Measurements from ENCODE around the gene ITSN1. TPM values are rescaled to one million over a fixed set of nuclear protein-coding genes. Genes with fewer than 3 reads are reported as not detected.

The ITSN1 gene
- total RNA-seq, 4 donors from 2014 or later, result 14.5 to 33.1 (median 26.9) TPM

DNA sequence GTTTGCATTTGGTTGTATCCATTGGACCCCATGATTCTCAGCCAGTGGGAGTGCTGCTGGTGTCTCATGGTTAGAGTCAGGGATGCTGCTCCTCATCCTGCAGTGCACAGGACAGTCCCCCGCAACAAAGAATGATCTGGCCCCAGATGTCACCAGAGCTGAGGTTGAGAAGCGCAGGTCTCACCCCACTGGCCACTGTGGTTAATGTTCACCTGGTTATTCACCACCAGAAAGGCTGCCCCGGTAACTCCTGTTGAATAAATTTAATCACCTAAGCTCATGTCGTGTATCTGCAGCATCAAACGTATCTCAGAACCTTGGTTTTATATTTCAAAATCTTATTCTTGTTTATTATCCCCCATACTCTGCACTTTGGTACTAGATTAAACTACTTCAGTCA is 197.5 kb downstream of the ITSN1 start:
- Histone ChIP-seq H3K4me3 (no peak overlapping the region), H3K27ac (no peak overlapping the region), H3K27me3 (no peaks in the 10 kb centered on the region), H3K4me1 (peaks cover 0 to 7% of the 10 kb centered on the region in 2 donors), H3K36me3 (peaks cover 0 to 11% of the 10 kb centered on the region in 2 donors), H3K9me3 (no peaks in the 10 kb centered on the region)
- TF ChIP-seq, protein P1, sequence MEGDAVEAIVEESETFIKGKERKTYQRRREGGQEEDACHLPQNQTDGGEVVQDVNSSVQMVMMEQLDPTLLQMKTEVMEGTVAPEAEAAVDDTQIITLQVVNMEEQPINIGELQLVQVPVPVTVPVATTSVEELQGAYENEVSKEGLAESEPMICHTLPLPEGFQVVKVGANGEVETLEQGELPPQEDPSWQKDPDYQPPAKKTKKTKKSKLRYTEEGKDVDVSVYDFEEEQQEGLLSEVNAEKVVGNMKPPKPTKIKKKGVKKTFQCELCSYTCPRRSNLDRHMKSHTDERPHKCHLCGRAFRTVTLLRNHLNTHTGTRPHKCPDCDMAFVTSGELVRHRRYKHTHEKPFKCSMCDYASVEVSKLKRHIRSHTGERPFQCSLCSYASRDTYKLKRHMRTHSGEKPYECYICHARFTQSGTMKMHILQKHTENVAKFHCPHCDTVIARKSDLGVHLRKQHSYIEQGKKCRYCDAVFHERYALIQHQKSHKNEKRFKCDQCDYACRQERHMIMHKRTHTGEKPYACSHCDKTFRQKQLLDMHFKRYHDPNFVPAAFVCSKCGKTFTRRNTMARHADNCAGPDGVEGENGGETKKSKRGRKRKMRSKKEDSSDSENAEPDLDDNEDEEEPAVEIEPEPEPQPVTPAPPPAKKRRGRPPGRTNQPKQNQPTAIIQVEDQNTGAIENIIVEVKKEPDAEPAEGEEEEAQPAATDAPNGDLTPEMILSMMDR (IDR thresholded peaks at IDR 0.05 in 4 of 5, conservative IDR thresholded peaks at IDR 0.05 in 1 of 5), result no peak
- no peak for TF ChIP-seq POLR2A (IDR thresholded peaks at IDR 0.05)
- intact Hi-C loops (cut with DNase I; ENCODE audit: low total_unique reads) (no loop called here), in situ Hi-C loops (cut with MboI; ENCODE audit: low sequenced_read_pairs in 4 of 4) (no loop called here)
- DNase-seq, result no peak
- no peak for ATAC-seq

DNA sequence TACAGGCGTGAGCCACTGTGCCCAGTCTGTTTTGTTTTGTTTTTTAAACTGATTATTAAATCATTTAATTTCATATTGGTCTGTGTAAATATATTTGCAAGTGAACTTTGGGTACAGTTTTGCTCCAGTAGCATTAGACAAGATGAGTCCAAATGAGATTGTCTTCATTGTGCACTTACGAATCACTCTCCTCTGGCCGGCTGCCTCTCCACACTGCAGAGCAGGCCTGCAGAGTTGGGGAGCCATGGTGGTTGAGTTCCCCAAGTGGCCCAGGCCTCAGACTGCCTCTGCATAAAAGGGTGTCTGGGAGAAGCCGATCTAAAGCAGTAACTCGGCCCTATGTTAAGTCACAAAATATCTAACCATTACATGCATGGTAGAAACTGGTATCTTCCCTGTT is 198.5 kb downstream of the ITSN1 start:
- Histone ChIP-seq H3K36me3 (peaks cover 0 to 11% of the 10 kb centered on the region in 2 donors), H3K4me3 (no peak overlapping the region), H3K9me3 (no peaks in the 10 kb centered on the region), H3K27ac (no peak overlapping the region), H3K27me3 (no peaks in the 10 kb centered on the region), H3K4me1 (peaks cover 0 to 7% of the 10 kb centered on the region in 2 donors)
- in situ Hi-C loops (cut with MboI; ENCODE audit: low sequenced_read_pairs in 4 of 4), result no loop called here
- intact Hi-C loops (cut with DNase I; ENCODE audit: low total_unique reads), result no loop called here
- DNase-seq (no peak), ATAC-seq (no peak)
- TF ChIP-seq, protein P1 (IDR thresholded peaks at IDR 0.05 in 4 of 5, conservative IDR thresholded peaks at IDR 0.05 in 1 of 5), result no peak
- no peak for TF ChIP-seq POLR2A (IDR thresholded peaks at IDR 0.05)

DNA sequence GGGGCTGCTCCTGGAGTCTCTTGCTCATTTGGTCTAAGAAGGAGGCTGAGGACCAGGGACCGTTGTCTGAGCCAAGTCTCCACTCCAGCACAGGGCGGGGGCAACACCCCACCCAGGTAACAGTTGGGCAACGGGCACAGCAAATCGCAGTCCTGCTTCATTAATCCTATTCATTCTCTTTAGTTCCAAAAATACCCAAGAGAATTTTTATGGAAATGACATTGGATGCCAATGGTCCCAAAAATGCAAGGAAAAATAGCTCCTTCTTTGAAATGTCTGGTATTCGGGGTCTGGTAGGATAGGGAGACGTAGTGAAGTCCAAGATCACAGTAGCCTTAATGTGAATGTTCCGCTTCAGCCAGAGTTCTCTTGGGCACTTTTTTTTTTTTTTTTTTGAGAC is 199.3 kb downstream of the ITSN1 start:
- no peaks in the 10 kb centered on the region for H3K9me3 ChIP-seq
- no peak for TF ChIP-seq POLR2A (IDR thresholded peaks at IDR 0.05)
- TF ChIP-seq, protein P1 (IDR thresholded peaks at IDR 0.05 in 4 of 5, conservative IDR thresholded peaks at IDR 0.05 in 1 of 5), result no peak
- DNase-seq, result no peak
- no peak overlapping the region for H3K4me3 ChIP-seq
- peaks cover 0 to 7% of the 10 kb centered on the region in 2 donors for H3K4me1 ChIP-seq
- no peak for ATAC-seq
- H3K36me3 ChIP-seq, result peaks cover 0 to 11% of the 10 kb centered on the region in 2 donors
- no peak overlapping the region for H3K27ac ChIP-seq
- intact Hi-C loops (cut with DNase I; ENCODE audit: low total_unique reads), result no loop called here
- in situ Hi-C loops (cut with MboI; ENCODE audit: low sequenced_read_pairs in 4 of 4), result no loop called here
- no peaks in the 10 kb centered on the region for H3K27me3 ChIP-seq

DNA sequence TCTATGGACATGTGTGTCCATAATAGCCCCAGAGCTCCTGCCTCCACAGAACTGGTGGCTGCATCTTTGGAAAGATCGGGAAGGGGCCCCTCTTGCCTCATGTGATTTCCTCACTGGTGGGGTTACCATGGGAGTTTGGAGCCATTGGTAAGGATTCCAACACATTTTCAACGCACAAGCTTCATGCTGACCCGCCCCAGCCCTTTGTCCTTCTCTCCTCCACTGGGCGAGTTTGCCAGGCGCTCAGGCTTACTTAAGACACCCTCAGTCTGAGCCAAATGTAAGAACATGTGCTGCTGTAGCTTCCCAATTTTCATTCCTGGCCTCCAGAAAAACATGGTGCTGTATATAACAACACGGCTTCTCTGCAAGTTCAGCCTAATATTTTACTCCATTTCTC is 200.9 kb downstream of the ITSN1 start:
- H3K4me3 ChIP-seq, result no peak overlapping the region
- H3K4me1 ChIP-seq, result peaks cover 7 to 10% of the 10 kb centered on the region in 2 donors
- in situ Hi-C loops (cut with MboI; ENCODE audit: low sequenced_read_pairs in 4 of 4), result no loop called here
- no peaks in the 10 kb centered on the region for H3K27me3 ChIP-seq
- peak overlapping the region in 1 of 4 donors; percentile 54 for H3K27ac ChIP-seq
- DNase-seq, result peak in 1 of 2 donors; percentile 42
- no peaks in the 10 kb centered on the region for H3K9me3 ChIP-seq
- H3K36me3 ChIP-seq, result no peaks in the 10 kb centered on the region
- no peak for TF ChIP-seq POLR2A (IDR thresholded peaks at IDR 0.05)
- TF ChIP-seq, protein P1 (IDR thresholded peaks at IDR 0.05 in 4 of 5, conservative IDR thresholded peaks at IDR 0.05 in 1 of 5), result no peak
- intact Hi-C loops (cut with DNase I; ENCODE audit: low total_unique reads), result no loop called here
- ATAC-seq, result no peak

Measured in gastrocnemius medialis (tissue), 4 donors.